Measurements from ENCODE around the gene ACTR1B.
"Not testable (repeated sequence)": the region's sequence is repeated elsewhere in the genome, so short reads cannot be mapped to it uniquely, and the experiment has no call there.

The ACTR1B gene

DNA sequence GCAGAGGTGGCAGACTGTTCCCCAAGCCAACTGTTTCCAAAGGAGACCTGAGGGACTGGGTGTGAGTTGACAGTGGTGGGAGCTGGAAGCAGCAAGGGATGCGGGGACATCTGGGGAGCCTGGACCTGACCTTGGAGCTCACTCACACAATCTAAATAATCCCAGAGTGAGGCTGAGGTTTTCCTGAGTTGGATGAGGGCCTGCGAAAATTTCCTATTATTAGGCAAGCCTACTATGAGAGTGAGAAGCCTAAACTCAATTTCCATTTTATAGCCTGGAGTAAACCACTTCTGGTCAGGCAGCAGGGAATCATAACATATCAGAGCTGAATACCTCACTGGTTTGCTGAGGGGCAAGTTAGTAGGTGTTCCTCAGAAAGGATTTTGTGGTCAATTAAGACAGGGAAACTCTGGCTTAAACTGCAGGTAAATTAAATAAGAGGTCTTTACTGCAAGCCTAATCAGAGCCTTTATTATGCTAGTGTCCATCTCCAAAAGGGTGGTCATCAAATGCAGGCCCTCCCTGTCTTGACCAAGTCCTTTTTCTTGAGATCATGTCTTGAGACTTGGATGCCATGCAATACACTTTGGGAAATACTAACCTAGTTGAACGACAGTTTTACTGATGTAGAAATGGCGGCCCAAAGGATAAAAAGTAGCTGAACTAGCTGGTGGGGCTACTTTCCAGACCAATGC lies 19.7 kb downstream of the ACTR1B start:
- peaks cover 13 to 19% of the 10 kb centered on the region in 2 donors for H3K36me3 Mint-ChIP-seq
- DNase-seq (no peak), ATAC-seq (replicated peaks) (no peak)
- H3K9me3 Mint-ChIP-seq = no peaks in the 10 kb centered on the region
- peaks cover 6 to 11% of the 10 kb centered on the region in 2 donors for H3K27me3 Mint-ChIP-seq
- peaks cover 12 to 25% of the 10 kb centered on the region in 2 donors for H3K4me1 Mint-ChIP-seq
- no peak overlapping the region for H3K4me3 Mint-ChIP-seq
- peak overlapping the region; percentile 47 for H3K27ac Mint-ChIP-seq

DNA sequence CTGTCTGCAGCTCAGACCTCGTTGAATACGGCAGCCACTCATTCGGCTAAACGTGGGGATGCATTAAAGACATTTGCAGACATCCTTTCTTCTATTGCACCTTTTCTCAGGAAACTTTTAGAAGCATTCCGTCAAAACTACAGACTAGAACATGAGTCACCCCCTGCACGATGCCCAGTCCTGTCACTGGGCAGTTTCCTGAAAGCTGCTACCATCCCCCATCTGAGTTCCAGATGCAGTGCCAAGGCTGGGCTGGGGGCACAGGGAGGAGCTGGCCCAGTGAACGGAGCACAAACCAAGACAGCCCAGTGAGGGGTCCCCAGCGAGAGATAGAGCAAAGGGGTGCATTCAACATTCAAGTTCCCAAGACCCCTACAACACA lies 37.8 kb downstream of the ACTR1B start:
- H3K27me3 Mint-ChIP-seq = peaks cover 18 to 21% of the 10 kb centered on the region in 2 donors
- not testable (repeated sequence) for H3K36me3 Mint-ChIP-seq; H3K4me3 Mint-ChIP-seq; H3K4me1 Mint-ChIP-seq; H3K27ac Mint-ChIP-seq; DNase-seq; ATAC-seq (replicated peaks); H3K9me3 Mint-ChIP-seq

GRCh38 chr2:97625354-97626048 lies 38.3 kb downstream of the ACTR1B start:
- not testable (repeated sequence) for H3K9me3 Mint-ChIP-seq; DNase-seq; ATAC-seq (replicated peaks); H3K4me1 Mint-ChIP-seq; H3K36me3 Mint-ChIP-seq; H3K4me3 Mint-ChIP-seq; H3K27ac Mint-ChIP-seq
- peaks cover 17 to 18% of the 10 kb centered on the region in 2 donors for H3K27me3 Mint-ChIP-seq

DNA sequence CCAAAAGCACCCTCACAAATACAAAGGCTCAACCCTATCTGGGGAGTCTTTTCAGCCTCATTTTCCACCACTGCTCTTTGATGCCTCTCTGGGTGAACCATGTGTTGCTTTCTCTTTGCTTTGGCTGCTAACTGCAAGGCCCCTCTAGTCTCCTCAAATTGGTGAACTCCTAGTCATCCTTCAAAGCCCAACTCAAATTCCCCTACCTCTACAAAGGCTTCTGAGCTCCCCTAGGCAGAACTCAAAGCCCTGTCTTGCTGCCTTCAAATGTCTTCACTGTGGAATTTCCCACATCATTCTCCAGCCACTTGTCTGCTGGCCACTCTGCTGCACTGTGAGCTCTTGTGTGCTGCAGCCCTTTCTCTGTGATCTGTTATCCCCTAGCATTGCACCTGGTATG lies 40.9 kb downstream of the ACTR1B start:
- DNase-seq; ATAC-seq (replicated peaks); H3K4me3 Mint-ChIP-seq; H3K9me3 Mint-ChIP-seq; H3K36me3 Mint-ChIP-seq; H3K4me1 Mint-ChIP-seq; H3K27ac Mint-ChIP-seq: not testable (repeated sequence)
- peaks cover 8 to 11% of the 10 kb centered on the region in 2 donors for H3K27me3 Mint-ChIP-seq

DNA sequence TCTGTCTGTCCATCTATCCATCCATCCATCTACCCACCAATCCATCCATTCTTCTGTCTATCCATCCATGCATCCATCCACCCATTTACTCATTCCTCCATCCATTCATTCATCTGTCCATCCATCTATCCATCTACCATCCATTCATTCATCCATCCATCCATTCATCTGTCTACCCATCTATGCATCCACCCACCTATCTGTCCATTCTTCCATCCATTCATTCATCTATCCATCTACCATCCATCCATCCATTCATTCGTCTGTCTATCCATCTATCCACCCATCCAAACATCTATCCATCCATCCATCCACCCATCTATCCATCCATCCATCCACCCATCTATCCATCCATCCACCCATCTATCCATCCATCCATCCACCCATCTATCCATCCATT lies 43.4 kb downstream of the ACTR1B start:
- H3K4me3 Mint-ChIP-seq; DNase-seq; H3K27me3 Mint-ChIP-seq; H3K27ac Mint-ChIP-seq; H3K9me3 Mint-ChIP-seq; H3K4me1 Mint-ChIP-seq; ATAC-seq (replicated peaks); H3K36me3 Mint-ChIP-seq: not testable (repeated sequence)

- peak; percentile 63 to 82 for ATAC-seq (replicated peaks)
- H3K27me3 Mint-ChIP-seq = not testable (repeated sequence)
Measured at GRCh38 chr2:97618939-97619827, 44.7 kb downstream of the ACTR1B start.

GRCh38 chr2:97617911-97618310 lies 45.9 kb downstream of the ACTR1B start:
- no peaks in the 10 kb centered on the region for H3K27me3 Mint-ChIP-seq
- H3K27ac Mint-ChIP-seq = no peak overlapping the region
- H3K9me3 Mint-ChIP-seq = no peaks in the 10 kb centered on the region
- H3K36me3 Mint-ChIP-seq = no peaks in the 10 kb centered on the region
- no peaks in the 10 kb centered on the region for H3K4me1 Mint-ChIP-seq
- H3K4me3 Mint-ChIP-seq = no peak overlapping the region
- DNase-seq (no peak), ATAC-seq (replicated peaks) (no peak)

More at GRCh38 chr2:97618939-97619827, 44.7 kb downstream of the ACTR1B start:
- not testable (repeated sequence) for DNase-seq, H3K36me3 Mint-ChIP-seq, H3K9me3 Mint-ChIP-seq, H3K27ac Mint-ChIP-seq, H3K4me1 Mint-ChIP-seq, H3K4me3 Mint-ChIP-seq

DNA sequence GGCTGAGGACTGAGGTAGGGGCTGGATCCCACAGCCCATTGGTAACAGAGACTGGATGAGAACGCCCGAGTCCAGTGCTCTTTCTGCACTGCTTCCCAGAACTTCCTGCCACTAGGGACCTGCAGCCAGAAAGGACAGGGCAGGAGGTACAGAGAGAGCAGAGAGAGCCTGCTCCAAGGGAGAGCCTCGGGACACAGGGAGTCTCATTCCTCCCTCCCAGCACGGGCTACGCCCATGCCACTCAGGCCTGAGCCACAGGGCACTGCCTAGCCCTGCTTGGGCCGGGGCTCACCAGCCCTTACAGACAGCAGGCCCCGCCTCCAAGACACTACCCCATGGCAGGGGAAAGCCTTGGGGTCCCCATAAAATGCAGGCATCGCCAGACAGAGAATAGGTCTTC lies 48.1 kb downstream of the ACTR1B start:
- DNase-seq; ATAC-seq (replicated peaks); H3K9me3 Mint-ChIP-seq; H3K36me3 Mint-ChIP-seq; H3K4me1 Mint-ChIP-seq; H3K27ac Mint-ChIP-seq; H3K4me3 Mint-ChIP-seq; H3K27me3 Mint-ChIP-seq: not testable (repeated sequence)

- H3K4me1 Mint-ChIP-seq; H3K4me3 Mint-ChIP-seq; H3K27me3 Mint-ChIP-seq; H3K27ac Mint-ChIP-seq; ATAC-seq (replicated peaks); DNase-seq; H3K9me3 Mint-ChIP-seq; H3K36me3 Mint-ChIP-seq: not testable (repeated sequence)
Measured at GRCh38 chr2:97611895-97612294, 51.9 kb downstream of the ACTR1B start.

DNA sequence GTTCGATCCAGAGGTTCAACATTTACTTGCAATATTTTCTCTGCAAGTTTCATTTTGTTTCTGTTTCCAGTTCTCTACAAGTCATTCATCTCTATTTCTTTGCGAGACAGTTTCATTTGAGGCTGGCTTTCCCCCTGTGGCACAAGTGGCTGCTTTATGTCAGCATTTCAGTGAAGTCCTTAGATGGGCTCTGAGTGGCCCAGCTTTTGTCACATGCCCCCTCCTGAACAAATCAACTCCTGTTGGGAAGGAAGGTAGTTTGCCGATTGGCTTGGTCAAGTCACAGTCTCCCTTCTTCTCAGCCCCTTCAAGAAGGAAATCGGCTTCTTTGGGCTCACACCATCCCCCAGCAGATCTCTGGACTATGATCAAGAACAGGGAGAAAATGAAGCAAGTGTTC lies 55.1 kb downstream of the ACTR1B start:
- H3K4me1 Mint-ChIP-seq = not testable (repeated sequence)

More for the DNA sequence above, 55.1 kb downstream of the ACTR1B start:
- H3K27me3 Mint-ChIP-seq; H3K4me3 Mint-ChIP-seq; DNase-seq; ATAC-seq (replicated peaks); H3K9me3 Mint-ChIP-seq; H3K36me3 Mint-ChIP-seq; H3K27ac Mint-ChIP-seq: not testable (repeated sequence)
